ENCODE measurements around the gene NDUFA3.

NDUFA3 gene

DNA sequence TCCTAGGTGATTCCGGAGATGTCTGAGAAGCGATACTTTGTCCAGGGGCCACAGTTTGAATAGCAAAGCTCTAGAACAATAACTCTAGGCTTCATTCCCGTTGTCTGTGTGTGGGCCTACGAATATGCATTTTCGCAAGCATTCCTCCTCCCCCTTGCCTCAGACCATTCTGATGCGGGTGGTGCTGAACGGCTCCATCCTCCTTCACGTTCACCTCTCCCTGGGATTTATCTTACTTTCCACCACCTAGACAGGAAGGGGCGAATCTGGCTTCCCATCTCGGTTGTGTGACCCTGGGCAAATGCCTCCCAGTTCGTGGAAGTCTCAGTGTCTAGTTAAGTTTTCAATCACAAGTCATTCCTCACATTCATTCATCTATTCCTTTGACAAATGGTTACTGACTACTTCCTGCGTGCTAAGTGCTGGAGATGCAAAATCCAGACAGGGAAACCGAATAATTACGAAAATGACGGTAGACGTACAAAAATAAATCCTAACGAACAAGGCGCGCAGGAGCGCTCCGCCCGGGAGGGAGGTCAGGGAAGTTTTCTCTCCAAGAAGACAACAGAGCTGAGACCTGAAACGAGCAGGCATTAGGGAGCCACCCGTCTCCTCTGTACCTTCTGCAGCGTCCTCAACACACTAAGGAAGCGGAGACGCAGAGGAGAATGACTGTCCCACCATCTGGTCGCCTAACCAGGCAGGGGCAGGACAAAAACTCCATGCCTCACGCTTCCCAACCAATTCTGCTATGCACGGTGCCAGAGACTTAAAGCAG is 33.6 kb downstream of the NDUFA3 start:
- Histone ChIP-seq H3K27ac (peak overlapping the region in 12 of 21 experiments; percentile 20 to 100 (median 60)), H3K4me3 (peak overlapping the region; percentile 18 to 45 (median 35))

DNA sequence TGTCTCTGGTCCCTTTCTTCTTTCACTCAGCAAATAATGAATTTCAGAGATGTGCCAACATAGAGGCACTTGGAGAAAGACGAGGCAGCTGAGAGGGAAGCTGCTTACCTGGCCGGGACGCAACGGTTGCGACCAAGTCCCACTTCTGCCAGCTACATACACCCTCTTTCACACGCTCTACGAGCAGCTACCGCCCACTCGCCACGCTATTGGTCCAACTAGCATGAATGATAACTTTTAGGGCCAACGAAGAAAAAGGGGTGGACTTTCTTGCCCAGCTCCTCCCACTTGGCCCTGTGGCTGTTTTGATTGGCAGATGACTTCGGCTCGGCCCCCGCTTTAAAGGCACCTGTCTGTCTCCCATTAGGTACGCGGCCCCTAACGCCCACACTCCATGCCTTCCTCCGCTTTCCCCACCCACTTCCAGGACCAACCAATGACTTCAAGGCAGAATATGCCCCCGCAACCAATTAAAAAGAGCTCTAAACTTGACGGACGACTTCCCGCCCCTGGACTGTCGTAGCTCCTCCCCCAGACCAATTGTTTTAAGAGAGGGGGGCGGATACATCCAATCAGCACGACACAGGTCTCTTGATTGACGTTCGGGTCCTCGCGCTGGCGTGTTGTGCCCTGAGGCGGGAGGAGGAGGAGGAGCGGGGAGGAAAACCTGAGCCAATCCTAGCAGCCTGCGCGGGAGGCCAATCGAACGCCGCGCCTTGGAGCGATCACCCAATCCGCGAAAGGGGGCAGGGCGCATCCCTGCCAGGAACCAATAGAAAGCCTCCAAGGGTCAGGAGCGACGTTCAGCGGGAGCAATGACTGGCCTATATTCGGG is 34.4 kb downstream of the NDUFA3 start:
- H3K4me3 ChIP-seq = peak overlapping the region; percentile 69 to 100 (median 96)

DNA sequence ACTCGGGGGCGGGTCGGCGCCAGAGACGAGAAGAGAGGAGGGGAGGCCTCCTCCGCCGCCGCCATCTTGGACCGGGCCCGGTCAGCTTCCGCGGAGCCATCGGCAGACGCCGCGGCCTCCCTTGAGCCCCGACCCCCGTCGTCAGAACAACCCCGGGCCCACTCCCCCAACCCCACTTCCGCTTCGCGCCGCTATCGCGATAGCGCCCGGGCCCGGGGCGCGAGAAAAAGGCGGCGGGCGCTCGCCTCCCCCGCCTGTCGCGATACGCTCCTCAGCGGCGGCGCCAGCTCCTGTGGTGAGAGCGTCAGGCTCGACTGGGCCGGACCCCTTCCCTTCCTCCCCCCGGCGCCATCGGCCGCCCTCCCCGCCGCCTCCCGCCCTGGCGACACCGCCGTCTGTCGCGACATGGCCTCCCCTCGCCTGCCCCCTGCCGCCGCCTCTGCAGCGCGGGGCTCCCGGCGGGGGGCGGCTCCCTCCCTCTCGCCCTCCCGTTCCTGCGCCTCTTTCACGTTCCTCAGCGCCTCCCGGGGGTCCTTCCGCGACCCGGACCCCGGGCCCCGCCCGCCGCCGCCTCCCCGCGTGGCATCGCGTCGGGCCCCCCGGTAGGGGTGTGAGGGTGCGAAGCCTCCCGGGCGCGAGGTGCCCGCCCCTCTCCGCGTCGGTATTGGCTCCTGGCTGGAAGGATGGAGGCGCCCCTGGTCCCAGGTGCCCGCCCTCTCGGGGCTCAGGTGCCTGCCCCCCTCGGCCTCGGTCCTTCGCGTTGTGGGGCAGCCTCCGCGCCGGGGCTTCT is 35.2 kb downstream of the NDUFA3 start, which contains the start of gene CNOT3:
Gene CNOT3 (plus strand): TSS at position 64 of the 790 bp plus-strand sequence. CDS start 5,217 bp downstream, outside the sequence.
- peak within 1 kb of the TSS; percentile 69 to 100 (median 96) for H3K4me3 ChIP-seq
- peak within 1 kb of the TSS; percentile 92 to 100 (median 99) for H3K27ac ChIP-seq

More for the DNA sequence above, 34.4 kb downstream of the NDUFA3 start:
- H3K27ac ChIP-seq = peak overlapping the region in 20 of 21 experiments; percentile 92 to 100 (median 99)

DNA sequence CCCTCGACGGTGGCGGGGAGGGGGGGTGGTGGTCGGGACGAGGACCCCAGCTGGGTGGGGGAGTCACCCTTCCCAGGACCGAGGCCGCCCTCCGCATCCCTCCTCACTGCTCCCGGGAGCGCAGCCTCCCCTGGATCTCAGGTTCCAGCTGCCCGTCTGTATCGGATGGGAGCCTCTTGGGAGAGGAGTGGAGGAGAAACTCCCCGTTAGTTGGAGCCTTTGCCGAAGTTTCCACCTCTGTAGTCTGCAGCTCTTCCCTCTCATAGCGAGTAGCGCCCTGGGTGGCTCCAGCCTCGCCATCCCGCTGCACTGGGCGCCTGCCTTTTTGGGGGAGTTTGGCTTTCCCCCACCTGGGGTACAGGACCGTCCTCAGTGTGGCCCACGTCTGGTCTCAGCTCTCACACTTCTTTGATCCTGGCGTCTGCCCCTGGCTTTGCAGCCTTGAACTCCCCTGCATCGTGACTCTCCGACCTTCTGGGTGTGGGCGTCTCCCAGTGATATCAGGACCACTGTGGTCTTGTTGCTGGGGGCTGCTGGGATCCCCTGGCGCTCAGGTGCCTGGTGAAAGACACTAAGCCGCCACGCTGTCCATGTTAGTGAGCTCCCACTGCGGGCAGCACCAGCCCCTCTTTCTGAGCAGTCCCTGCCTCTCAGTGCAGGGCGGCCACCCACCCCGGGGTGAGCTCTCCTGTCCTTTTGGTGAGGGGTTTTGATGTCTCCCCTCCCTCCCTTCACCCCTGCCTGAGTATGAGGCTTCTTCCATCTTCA is 36.0 kb downstream of the NDUFA3 start:
- peak overlapping the region in 20 of 21 experiments; percentile 92 to 100 (median 99) for H3K27ac ChIP-seq
- H3K4me3 ChIP-seq = peak overlapping the region; percentile 69 to 100 (median 96)

DNA sequence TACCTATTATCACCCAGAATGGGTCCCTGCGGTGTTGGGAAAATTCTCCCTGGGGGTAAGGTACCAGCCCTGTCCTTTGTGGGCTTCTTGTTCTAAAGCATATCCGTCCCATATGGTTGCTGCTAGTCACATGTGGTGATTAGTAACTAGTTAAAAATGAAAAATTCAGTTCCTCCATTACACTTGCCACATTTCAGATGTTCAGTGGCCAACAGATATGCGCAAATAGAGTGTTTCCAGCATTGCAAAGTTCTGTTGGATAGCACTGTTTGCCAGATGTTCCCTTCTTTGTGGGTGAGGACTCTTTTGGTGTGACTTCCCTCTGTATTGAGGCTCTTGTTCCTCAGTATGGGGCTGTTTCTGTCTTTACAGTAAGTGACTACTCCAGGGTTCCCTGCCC is 38.7 kb downstream of the NDUFA3 start:
- Histone ChIP-seq H3K27ac (peak overlapping the region in 8 of 21 experiments; percentile 7 to 77 (median 70)), H3K4me3 (no peak overlapping the region)

DNA sequence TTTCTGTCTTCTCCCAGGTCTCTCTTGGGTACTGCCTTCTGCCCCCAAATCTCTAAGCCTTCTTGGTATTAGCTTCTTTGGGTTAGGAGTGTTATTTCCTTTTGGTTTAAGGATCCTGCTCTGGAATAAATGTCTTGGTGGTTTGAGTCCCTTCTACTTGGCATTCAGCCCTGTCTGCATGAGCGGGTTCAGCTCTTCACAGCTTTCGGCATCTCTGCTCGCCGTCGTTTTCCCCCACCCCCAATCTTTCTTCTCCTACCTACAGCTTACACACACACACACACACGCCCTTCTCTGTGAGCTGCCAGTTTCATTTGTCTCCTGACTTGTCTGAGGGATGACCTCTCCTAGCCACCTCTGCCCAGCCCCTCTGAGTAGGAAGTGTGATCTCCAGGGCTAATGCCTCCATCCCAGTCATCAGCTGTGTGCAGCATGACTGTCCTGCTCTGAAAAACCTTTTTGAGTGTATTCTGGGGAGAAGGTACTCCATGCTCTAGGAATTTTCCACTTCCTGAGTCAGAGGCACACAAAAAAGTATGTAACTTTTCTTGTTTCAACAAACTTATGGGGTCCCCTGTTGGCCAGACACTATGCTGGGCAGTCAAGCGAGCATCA is 39.6 kb downstream of the NDUFA3 start:
- Histone ChIP-seq H3K4me3 (no peak overlapping the region), H3K27ac (peak overlapping the region in 6 of 21 experiments; percentile 16 to 77 (median 70))

DNA sequence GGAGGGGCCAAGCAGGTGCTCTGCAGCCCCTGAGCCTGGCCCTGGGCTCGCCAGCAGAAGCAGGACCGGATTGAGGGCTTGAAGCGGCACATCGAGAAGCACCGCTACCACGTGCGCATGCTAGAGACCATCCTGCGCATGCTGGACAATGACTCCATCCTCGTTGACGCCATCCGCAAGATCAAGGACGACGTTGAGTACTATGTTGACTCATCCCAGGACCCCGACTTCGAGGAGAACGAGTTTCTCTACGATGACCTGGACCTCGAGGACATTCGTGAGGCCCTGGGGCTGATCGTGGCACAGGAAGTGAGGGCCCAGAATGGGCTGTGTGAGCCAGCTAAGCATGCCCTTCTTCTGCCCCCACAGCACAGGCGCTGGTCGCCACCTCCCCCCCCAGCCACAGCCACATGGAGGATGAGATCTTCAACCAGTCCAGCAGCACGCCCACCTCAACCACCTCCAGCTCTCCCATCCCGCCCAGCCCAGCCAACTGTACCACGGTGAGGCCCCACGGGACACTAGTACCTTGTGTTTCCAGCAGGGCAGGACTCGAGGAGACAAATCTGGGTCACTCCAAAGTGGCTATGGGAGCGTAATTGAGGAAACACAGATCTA is 43.0 kb downstream of the NDUFA3 start:
- H3K27ac ChIP-seq = peak overlapping the region in 1 of 21 experiments; percentile 2
- H3K4me3 ChIP-seq = no peak overlapping the region

DNA sequence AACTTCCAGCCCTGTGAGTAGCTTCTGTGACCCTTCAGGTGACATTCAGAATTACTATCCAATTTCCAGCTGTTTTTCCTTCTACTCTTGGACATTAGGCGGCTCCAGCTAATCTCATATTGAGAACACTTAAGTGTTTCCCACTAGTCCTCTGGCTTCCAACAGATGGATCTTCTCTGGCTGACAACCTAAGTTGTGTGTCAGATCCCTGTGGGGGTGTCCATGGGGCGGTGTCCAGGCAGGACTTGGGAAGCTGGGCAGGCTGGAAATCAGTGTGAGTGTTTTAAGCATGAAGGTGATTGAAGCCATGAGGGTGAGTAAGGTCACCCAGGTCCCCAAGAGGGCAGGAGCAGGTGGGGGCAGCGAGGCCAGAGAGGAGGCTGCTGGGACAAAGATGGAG is 45.0 kb downstream of the NDUFA3 start:
- H3K27ac ChIP-seq = no peak overlapping the region
- H3K4me3 ChIP-seq = no peak overlapping the region

DNA sequence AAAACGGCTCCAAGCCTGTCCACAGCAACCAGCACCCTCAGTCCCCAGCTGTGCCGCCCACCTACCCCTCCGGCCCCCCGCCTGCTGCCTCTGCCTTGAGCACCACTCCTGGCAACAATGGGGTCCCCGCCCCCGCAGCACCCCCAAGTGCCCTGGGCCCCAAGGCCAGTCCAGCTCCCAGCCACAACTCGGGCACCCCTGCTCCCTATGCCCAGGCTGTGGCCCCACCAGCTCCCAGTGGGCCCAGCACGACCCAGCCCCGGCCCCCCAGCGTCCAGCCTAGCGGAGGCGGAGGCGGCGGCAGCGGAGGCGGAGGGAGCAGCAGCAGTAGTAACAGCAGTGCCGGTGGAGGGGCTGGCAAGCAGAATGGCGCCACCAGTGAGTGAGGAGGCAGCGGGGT is 45.5 kb downstream of the NDUFA3 start:
- H3K4me3 ChIP-seq = no peak overlapping the region
- no peak overlapping the region for H3K27ac ChIP-seq

DNA sequence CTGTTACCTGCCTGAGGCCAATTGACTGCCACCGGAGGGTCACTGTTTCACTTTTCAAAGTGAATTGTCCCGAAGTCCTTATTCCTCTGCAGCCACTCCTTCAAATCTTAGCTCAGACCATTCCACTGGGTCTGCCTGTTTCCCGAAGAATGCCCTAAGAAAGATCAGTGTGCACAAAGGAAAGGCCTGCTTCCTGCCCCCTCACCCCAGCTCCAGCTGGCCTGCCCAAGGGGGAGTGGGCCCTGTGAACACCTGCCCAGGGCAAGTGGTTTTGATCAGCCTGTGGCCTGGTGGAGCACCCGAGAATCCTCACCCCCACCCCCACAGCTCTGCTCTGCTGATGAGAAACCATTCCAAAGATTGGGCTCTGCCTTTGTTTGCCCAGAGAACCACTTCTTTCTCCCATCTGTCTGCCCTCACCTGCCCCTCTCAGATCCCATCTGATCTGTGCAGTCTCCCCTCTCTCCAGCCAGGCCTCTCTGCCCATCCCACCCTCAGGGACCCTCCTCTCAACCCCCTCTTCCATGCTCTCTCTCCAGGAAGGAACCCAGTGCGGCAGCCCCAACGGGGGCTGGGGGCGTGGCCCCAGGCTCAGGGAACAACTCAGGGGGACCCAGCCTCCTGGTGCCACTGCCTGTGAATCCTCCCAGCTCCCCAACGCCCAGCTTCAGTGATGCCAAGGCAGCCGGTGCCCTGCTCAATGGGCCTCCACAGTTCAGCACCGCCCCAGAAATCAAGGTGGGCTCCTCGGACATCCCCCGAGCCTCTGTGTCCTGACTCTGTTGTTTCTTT is 46.6 kb downstream of the NDUFA3 start:
- H3K4me3 ChIP-seq = no peak overlapping the region
- H3K27ac ChIP-seq = peak overlapping the region in 1 of 21 experiments; percentile 13

DNA sequence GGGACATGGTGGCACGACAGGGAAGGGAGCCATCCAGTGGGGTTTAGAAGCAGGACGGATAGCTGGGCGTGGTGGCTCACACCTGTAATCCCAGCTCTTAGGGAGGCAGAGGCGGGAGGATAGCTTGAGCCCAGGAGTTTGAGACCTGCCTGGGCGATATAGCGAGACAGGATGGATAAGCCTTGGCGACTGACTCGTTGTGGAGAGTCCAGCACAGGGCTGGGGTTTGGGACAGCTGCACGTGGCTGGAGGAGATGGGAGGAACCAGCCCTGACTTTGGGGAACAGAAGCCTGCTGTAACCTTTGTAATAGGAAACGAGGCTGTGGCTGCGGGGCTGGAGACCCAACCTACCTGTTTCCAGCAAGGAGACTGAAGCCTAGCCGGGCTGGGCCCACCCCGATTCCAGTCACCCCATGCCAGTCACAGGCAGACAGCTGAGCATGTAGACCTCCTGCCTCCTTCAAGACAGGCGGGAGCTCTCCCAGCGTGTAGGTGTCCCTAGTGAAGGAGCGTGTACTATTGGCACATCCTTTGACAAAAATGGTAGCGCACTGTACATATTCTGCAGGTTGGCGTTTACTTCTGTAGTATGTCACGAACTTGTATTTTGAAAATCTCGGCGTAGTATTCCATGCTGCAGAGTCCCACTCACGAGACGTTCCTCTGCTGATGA is 48.8 kb downstream of the NDUFA3 start:
- H3K4me3 ChIP-seq = no peak overlapping the region
- H3K27ac ChIP-seq = no peak overlapping the region

DNA sequence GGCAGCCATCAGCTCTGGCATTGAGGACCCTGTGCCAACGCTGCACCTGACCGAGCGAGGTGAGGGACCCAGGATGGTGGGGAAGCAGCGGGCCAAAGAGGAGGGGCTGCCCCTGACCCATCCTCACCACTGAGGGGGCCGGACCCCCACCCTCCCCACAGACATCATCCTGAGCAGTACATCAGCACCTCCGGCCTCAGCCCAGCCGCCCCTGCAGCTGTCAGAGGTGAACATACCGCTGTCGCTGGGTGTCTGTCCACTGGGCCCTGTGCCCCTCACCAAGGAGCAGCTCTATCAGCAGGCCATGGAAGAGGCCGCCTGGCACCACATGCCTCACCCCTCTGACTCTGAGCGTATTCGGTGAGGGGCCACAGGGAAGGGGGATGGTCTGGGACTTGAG is 49.6 kb downstream of the NDUFA3 start:
- Histone ChIP-seq H3K4me3 (no peak overlapping the region), H3K27ac (no peak overlapping the region)

DNA sequence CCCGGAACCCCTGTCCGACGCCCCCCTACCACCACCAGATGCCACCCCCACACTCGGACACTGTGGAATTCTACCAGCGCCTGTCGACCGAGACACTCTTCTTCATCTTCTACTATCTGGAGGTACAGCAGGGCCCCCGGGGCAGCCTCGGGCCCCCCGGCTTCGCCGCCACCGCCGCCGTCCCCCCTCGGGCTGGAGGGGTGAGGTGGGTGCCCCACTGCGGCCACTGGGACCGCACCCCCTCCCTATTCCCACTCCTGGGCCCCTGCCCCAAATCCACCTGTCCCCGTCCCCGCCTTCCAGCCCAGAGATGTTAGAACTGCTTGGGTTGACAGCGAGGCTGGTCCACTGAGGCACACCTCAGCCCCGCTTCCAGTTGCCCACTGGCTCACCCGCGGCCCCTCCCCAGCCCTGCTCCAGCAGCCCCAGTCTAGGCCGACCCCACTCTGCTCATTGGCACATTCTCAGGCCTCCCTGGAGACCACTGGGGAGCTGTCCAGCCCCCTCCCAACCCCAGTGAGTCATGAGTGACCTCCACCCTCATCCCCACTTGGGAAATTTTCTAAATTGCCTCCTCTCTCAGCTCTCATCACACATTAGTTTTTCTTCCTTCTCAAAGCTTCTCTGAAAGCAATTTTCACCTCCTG is 50.3 kb downstream of the NDUFA3 start:
- no peak overlapping the region for H3K4me3 ChIP-seq

DNA sequence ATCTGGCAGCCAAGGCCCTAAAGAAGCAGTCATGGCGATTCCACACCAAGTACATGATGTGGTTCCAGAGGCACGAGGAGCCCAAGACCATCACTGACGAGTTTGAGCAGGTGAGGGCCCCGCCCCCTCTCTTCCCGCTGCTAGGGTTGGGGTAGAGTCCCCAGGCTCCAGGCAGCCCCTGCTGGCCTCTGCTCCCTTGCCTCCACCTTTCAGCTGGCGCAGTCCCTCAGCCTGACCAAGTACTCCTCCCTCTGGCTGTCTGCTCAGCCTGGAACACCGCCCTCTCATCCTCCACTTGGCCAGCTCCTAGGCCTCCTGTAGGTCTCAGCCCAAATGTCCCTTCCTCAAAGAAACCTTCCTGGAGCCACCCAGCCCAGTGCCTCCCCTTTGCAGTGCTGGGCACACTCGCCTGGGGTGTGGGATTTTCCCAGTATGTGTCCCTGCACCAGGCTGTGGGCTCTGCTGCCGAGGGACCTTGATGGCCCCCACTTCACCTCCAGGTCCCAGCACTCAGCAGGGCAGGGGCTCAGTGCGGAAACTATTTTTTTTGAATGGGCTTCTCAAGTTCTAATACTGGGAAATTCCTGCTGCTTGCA is 51.2 kb downstream of the NDUFA3 start:
- Histone ChIP-seq H3K27ac (peak overlapping the region in 5 of 21 experiments; percentile 25 to 52 (median 28)), H3K4me3 (no peak overlapping the region)

More for the DNA sequence above, 50.3 kb downstream of the NDUFA3 start:
- H3K27ac ChIP-seq = peak overlapping the region in 2 of 21 experiments; percentile 25 to 27

DNA sequence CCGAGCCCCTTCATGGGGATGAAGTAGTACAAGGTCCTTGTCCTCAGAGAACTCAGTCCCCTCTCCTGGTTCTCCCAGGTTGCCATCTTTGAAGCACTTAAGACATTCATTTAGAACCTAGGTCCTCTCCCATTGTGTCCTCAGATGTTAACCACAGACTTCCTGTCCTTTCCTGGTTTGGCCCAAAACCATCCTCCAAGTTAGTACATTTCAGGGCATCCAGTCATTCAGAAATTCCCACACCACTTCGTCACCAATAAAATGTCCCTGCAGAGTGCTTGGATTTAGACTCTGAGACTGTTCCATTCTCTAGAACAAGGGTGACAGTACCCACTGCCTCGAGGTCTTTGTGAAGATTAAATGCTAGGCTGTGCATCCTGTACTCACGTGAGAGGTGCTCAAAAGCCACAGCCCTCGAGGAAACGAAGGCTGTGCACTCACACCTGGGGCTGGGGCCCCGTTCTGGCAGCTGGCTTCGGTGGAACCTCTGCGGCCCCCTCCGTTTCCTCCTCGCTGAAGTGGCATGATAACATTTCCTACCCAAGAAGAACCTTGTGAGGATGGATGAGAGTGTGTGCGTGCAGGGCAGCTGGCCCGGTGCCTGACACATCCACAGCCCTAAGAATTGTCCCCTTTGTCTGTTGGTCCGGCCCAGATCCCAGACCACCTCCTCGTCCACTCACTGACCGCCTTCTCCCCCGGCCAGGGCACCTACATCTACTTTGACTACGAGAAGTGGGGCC is 52.1 kb downstream of the NDUFA3 start:
- Histone ChIP-seq H3K27ac (peak overlapping the region in 5 of 21 experiments; percentile 6 to 55 (median 35)), H3K4me3 (no peak overlapping the region)
